CD4-positive, alpha-beta T cell treated with Interferon gamma for 1 hour (primary cell): ENCODE measurements around the gene AKAP8.

Experiments used
- DNase-seq: peaks from one replicate; pipeline ENCODE4 v3.0.0-alpha.2; 2020

AKAP8 gene

DNA sequence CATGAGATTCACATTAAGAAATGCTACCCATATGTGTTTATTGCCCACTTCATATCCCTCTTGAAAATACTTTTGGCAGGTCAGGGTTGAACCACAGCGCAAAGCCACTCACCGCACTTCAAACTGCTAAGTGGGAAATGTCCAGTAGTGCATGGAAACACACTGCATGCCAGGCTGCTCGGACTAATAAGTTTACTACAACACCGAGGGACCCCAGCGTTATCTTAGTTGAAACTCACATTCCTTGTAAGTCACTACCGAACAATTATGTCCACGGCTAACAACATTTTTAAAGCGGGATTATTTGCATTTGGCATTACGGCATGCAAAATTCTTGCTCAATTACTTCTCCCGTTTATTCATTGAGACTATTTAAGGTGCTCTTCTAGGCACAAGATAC, 51.3 kb downstream of the AKAP8 start:
- DNase-seq: no peak

DNA sequence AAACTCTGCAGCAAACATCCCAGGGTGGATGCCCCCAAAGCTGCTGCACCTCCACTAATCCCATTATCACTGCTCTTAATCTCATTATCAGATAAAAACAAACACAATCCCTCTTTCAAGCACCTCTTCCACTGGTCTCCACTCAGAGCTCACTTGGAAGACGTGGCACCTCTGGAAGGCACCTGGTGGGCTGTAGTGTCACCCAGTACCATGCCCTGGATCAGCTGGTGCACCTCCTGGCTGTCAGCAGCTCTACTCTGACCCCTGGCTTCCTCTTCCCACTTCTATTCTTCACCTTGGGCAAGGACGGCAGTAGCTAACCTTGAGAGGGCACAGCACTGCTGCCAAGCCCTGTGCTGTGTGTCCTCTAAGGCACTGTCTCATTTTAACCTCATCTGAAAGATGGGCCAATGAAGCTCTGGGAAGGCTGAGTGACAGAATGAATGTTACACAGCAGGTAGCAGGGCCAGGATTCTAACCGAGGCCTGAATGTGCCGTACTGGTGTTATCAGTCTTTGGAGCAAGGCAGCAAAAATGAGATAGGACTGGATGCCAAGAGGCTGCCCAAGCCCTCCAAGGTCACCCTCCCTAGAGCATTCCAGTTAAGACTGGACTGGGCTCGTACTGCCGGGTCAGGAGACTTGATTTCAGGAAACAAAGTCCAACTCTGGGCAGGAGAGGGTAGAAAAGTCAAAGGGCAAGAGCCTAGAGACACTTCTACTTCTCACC, 54.6 kb downstream of the AKAP8 start:
- DNase-seq: no peak

DNA sequence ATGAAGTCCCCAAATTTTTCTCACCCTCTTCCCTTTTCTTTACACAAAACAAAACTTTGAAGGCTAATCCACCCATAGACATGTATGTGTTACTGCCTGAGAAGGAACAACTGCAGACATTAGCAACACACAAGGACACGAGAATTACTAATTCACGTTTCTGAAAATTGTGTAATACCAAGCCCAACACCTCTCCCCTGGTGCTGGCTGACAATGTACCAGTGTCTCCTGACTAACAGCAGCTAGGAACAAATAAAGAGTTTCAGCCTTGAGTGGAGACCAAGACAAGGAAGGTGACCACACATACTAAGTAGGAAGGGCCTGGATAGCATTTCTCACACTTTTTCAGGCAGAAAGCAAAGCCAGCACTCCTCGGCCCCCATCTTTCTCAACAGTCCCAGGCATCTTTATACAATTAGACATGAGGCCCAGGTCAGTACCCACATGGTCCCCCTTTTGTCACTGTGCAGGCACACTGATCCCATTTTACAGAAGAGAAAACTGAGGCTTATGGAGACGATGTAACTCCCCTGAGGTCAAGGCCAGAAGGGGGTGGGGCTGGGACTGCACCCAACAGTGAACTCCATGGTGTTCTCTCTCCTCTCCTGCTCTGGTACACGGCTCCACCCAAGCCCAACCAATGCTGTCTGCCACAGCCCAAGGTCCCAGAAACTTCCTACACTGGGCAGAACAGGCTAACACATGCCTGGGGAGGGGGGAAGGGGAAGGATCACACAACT, 55.9 kb downstream of the AKAP8 start:
- DNase-seq: no peak

DNA sequence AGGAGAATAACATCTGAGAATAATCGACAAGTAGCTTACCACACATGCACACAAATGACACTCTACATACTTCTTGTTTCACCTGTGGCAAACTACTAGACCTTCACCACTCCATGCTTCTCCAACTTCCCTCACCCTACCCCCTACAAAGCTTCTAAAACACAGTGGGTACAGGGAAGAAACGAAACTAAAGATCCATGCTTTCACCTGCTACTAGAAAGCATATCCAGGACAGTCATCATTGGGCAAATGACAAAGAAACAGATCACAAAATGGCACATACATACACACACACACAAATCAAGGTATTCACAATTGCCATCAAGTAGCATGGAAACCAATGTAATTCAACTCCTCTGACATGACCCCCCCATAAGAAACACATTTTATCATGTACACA, 57.8 kb downstream of the AKAP8 start:
- DNase-seq: no peak

DNA sequence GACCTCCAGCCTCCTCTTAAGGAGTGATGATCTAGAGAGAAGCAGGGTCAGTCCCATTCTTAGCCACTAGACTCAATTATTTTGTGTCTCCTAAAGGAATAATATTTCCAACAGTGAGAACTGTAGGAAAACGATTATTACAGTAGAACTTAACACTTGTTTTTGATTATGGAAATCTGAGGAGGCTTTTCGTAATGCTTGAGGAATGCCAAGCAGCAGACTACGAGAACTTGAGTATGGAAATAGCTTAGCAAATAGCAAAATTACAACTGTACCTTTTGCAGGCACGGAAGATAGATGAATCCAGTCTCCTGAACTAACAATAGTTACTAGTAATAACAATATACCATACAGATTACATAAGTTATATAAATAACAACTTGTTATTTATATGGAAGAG, 59.5 kb downstream of the AKAP8 start:
- no peak for DNase-seq

DNA sequence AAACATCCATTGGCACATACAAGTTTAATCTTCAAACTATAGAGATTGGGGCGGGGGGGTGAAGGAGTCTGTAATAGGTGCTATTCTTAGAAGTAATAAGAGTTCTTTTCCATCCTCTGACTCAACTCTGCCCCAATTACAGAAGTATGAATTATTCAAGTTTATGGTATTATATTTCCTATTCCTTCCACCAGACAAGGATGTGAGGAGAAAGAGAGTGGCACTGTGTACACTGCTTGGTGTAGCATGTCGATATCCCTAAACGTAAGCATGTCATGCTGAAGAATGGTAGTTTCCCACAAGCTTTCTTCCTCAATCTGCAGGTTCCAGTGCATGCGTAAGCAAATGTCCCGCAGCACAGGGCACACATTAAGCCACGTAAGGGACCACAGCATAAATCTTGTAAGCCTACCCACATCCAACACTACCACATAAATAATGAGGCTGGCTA, 61.3 kb downstream of the AKAP8 start:
- peak; percentile 52 for DNase-seq

DNA sequence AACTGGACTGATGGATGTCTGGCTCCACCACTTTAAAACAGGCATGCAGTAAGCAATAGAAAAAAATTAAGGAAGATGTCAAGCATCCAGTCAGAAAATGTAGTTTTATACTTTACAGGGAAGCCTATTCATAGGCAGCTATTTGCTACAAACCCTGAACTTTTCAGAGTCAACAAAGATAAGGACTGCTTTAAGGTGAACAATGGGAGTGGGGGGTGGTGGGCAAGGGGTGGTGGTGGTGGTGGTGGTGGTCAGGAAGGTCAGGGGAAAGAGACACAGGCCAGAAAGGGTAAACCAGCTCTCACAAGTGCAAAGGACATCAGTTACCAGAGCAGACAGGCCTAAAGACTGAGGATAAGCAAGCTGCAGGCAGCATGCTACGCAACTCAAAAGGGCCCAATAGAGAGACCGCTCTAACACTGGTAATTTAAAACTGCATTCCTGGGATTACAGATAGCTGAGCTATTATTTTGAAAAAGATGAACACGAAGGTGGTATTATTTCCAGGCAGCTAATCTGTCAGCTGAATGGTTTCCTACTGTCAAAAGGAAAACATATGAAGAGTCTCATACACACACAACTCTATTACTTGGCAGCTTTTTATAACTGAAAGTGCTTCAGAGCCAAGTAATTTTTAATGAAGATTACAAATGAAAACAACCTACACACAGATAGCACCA, 62.1 kb downstream of the AKAP8 start:
- DNase-seq: no peak

DNA sequence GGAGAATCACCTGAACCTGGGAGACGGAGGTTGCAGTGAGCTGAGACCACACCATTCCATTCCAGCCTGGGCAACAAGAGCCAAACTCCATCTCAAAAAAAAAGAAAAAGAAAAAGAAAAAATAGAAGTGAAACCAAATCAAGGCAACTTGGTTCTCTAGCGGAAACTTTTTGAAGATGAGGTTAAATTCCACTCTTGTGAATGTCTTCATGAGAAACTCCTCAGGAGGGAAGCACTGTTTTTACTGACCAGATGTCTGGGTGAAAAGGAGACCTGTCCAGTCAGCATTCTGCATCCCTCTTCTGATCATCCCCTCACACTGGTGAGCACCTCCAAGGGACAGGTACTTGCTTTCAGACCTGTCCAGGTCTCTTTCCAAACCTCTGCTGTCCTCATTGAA, 63.1 kb downstream of the AKAP8 start:
- no peak for DNase-seq

DNA sequence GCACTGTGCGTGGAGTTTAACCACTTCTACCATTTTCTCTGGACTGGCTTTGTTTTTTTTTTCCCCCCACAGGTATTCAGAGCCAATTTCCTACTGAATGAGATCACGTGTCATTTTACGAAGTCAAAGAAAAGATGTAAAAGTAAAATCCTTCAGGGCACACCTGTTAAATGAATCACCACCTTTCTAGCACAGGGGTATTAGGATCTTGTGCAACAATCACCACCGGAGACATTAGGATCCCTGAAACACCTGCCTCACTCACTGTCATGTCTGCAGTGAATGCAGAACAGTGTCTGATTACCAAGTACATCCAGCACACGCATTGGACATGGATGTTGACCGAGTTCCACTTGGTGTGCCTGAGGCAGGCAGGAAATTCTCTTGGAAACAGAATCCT, 64.5 kb downstream of the AKAP8 start:
- DNase-seq: no peak

DNA sequence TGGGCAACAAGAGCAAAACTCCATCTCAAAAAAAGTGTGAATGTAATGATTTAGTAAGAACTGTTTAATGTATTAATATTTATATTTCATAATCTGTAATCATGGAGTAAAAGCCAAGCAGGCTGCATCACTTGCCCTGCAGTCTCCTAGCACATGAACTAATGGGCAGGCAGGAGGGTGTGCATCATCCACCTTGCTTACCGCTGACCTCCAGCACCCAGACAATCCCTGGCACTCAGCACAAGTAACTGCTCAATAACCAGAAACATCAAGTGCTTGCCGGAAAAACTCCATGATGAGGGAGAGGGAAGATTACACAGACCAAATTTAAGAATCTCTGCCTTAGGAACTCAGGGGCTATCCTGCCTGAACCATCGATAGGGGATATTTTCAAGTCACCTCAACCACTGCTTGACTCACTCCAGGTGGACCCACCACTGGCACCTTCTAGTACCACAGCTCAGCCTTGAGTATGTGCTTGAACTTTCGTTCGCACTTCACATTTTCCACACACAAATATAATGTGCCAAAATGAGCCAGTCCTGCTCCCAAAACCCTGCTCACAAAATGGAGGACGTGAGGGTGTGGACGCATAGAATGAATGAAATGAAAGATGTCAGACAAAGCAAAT, 65.8 kb downstream of the AKAP8 start:
- DNase-seq: no peak

DNA sequence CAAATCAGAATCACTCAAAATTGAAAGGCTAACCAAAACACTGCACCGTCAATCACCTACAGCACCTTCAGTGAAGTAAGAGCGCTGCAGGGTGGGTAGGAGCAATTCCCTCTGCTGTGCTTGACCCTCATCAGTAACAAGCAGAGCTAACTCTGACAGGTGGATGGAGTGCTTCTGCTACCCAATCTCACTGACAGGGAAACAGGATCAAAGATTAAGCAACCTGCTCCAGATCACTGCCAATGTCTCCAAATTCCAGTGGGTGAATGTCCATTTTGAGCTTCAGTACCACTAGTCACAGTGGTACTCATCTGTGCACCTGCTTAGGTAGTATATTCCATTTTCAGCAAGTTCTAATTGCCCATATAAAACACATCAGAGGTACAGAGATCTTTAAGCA, 72.4 kb downstream of the AKAP8 start:
- DNase-seq: no peak

DNA sequence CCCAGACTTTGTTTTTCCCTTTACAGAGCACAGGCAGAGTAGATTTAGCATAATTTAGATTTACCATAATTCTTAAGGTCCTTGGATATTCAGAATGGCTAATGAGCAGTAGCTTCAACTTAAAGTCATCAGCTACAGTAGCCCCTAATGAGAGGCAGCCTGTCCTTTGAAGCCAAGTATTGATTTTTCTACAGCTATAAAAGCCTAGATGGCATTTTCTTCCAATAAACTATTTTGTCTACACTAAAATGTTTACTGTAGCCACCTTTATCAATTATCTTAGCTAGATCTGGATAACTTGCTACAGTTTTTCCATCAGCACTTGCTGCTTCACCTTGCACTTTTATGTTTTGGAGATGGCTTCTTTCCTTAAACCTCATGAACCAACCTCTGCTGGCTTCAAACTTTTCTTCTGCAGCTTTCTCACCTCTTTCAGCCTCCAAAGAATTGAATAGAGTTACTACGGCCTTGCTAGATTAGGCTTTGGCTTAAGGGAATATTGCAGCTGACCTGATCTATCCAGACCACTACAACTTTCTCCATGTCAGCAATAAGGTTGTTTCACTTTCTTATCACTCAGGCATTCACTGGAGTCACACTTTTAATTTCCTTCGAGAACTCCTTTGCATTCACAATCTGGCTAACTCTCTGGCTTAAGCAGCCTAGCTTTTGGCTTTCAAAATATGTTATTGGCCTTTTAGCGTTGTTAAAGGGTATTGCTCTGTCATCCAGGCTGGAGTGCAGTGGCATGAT, 73.8 kb downstream of the AKAP8 start:
- no peak for DNase-seq

DNA sequence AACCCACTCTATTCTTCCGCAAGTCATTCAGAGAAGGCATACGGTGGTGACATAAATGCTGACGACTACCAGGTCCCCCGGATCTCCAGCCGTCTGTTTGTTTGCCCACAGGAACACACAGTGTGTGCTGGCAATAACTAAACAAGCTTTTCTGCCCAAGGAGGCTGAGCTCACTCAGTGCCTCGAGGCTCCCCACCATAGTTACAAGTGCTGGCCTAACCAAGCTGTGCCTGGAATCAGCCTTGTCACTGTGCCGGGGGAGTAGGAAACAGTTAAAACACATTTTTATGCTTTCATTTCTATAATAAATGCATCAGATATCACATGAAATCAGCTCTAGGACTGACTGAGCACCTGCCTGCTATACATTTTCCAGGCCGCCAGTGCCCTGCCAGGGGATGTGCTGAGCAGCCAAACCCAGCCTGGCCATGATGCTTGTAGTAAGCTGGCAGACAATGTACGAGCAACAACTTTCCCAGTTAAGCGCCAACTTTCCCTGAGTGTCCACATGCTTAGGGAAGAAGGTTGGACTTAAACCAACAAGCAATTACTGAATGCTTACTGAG, 75.4 kb downstream of the AKAP8 start:
- no peak for DNase-seq
